ENCODE measurements around the gene VTCN1.

VTCN1 gene

DNA sequence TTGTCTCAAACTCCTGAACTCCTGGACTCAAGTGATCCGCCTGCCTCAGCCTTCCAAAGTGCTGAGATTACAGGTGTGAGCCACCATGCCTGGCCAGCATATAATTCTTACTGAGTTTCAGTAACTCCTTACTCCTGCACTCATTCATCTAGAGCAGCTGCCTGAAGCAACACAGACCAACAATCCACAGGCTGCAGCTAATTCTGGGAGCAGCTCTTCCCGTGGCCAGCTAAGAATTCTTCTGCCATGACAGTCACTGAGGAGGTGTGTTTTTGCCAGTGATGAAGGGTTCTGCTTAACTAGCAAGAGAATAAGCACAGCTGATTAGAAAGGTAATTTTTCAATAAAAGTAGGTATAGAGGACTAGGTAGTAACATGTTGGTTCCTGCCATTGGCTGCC is 5.4 kb downstream of the VTCN1 start:
- Histone ChIP-seq H3K4me1 (no peaks in the 10 kb centered on the region), H3K9ac (no peak overlapping the region), H3K9me3 (ENCODE audit: control insufficient read depth, low read length) (no peaks in the 10 kb centered on the region), H3K4me2 (ENCODE audit: low read length) (no peak overlapping the region), H3K36me3 (ENCODE audit: control insufficient read depth, insufficient read depth, low read length) (no peaks in the 10 kb centered on the region), H3K27ac (no peak overlapping the region), H3K79me2 (no peaks in the 10 kb centered on the region), H3K4me3 (ENCODE audit: low read depth, low read length) (no peak overlapping the region), H3K27me3 (ENCODE audit: control insufficient read depth, insufficient read depth, low read length) (no peaks in the 10 kb centered on the region), H2AFZ (no peak overlapping the region)
- TF ChIP-seq, protein P1, sequence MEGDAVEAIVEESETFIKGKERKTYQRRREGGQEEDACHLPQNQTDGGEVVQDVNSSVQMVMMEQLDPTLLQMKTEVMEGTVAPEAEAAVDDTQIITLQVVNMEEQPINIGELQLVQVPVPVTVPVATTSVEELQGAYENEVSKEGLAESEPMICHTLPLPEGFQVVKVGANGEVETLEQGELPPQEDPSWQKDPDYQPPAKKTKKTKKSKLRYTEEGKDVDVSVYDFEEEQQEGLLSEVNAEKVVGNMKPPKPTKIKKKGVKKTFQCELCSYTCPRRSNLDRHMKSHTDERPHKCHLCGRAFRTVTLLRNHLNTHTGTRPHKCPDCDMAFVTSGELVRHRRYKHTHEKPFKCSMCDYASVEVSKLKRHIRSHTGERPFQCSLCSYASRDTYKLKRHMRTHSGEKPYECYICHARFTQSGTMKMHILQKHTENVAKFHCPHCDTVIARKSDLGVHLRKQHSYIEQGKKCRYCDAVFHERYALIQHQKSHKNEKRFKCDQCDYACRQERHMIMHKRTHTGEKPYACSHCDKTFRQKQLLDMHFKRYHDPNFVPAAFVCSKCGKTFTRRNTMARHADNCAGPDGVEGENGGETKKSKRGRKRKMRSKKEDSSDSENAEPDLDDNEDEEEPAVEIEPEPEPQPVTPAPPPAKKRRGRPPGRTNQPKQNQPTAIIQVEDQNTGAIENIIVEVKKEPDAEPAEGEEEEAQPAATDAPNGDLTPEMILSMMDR (IDR thresholded peaks at IDR 0.05), result no peak

DNA sequence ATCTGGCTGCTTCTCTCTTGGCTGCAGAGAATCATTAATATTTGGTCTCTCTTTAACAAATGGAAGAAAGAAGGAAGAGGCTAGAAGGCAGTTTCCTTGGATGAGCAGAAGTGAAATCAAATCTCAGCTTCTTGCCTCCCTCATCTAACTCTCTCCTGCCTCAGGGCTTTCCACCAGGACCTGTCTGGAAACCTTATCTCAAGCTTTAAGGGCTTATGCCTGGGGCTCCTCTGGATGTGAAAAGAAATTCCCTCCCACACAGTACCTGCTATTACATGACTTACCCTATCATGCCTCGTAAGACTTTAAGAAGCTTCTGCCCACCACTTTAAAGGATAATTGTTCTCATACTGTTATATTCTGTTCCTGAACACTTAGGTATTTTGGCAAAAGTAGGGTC is 8.9 kb downstream of the VTCN1 start:
- H3K27ac ChIP-seq, result no peak overlapping the region
- H2AFZ ChIP-seq, result no peak overlapping the region
- no peak overlapping the region for H3K9ac ChIP-seq
- no peaks in the 10 kb centered on the region for H3K9me3 ChIP-seq (ENCODE audit: control insufficient read depth, low read length)
- no peaks in the 10 kb centered on the region for H3K4me1 ChIP-seq
- TF ChIP-seq, protein P1 (IDR thresholded peaks at IDR 0.05), result no peak
- no peak overlapping the region for H3K4me3 ChIP-seq (ENCODE audit: low read depth, low read length)
- no peaks in the 10 kb centered on the region for H3K27me3 ChIP-seq (ENCODE audit: control insufficient read depth, insufficient read depth, low read length)
- H3K4me2 ChIP-seq (ENCODE audit: low read length), result no peak overlapping the region
- H3K36me3 ChIP-seq (ENCODE audit: control insufficient read depth, insufficient read depth, low read length), result no peaks in the 10 kb centered on the region
- no peaks in the 10 kb centered on the region for H3K79me2 ChIP-seq

- no peak overlapping the region for H2AFZ ChIP-seq
- no peak overlapping the region for H3K4me2 ChIP-seq (ENCODE audit: low read length)
- no peaks in the 10 kb centered on the region for H3K4me1 ChIP-seq
- TF ChIP-seq, protein P1 (IDR thresholded peaks at IDR 0.05), result no peak
- no peaks in the 10 kb centered on the region for H3K79me2 ChIP-seq
- no peaks in the 10 kb centered on the region for H3K9me3 ChIP-seq (ENCODE audit: control insufficient read depth, low read length)
- no peak overlapping the region for H3K9ac ChIP-seq
- no peaks in the 10 kb centered on the region for H3K36me3 ChIP-seq (ENCODE audit: control insufficient read depth, insufficient read depth, low read length)
- H3K27ac ChIP-seq, result no peak overlapping the region
- no peak overlapping the region for H3K4me3 ChIP-seq (ENCODE audit: low read depth, low read length)
- H3K27me3 ChIP-seq (ENCODE audit: control insufficient read depth, insufficient read depth, low read length), result no peaks in the 10 kb centered on the region
Observed at GRCh38 chr1:117198097-117198496, 12.6 kb downstream of the VTCN1 start.

GRCh38 chr1:117189726-117190125 is 21.0 kb downstream of the VTCN1 start:
- Histone ChIP-seq H3K79me2 (no peaks in the 10 kb centered on the region), H3K4me1 (no peaks in the 10 kb centered on the region), H3K9ac (no peak overlapping the region), H3K27me3 (ENCODE audit: control insufficient read depth, insufficient read depth, low read length) (no peaks in the 10 kb centered on the region), H3K36me3 (ENCODE audit: control insufficient read depth, insufficient read depth, low read length) (no peaks in the 10 kb centered on the region), H2AFZ (no peak overlapping the region), H3K27ac (no peak overlapping the region), H3K4me2 (ENCODE audit: low read length) (no peak overlapping the region), H3K9me3 (ENCODE audit: control insufficient read depth, low read length) (no peaks in the 10 kb centered on the region), H3K4me3 (ENCODE audit: low read depth, low read length) (no peak overlapping the region)
- TF ChIP-seq, protein P1 (IDR thresholded peaks at IDR 0.05), result no peak

DNA sequence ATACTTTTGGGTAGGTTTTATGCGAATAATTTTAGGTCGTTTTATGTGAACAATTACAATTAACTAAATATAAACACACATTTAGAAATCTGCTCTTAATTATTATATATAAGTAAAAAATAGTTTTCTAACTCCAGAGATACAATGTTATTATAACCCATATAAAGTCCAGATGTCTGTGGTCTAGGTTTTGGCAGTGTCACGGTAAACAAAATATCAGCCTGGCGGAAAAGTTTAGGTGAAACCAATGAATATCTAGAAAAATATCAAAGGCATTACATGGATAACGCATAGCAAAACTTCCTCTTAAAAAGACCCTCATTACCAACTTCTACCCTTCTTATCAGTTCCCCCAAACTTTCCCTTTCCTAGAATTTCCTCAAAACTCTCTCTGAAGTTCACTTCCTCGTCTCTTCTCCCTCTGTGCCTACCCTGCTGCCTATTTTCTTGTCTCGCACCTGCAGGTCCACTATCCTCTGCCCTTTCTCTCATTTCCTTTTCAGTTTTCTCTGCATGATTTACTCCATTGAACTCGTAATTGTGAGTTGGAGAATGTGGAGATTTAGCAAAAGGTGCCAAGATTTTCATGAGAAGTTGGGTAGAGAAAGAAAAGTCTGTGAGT is 21.8 kb downstream of the VTCN1 start:
- H3K4me1 ChIP-seq, result no peaks in the 10 kb centered on the region
- H3K36me3 ChIP-seq (ENCODE audit: control insufficient read depth, insufficient read depth, low read length), result no peaks in the 10 kb centered on the region
- H3K79me2 ChIP-seq, result no peaks in the 10 kb centered on the region
- H3K4me2 ChIP-seq (ENCODE audit: low read length), result no peak overlapping the region
- H3K9ac ChIP-seq, result no peak overlapping the region
- no peaks in the 10 kb centered on the region for H3K27me3 ChIP-seq (ENCODE audit: control insufficient read depth, insufficient read depth, low read length)
- H3K9me3 ChIP-seq (ENCODE audit: control insufficient read depth, low read length), result no peaks in the 10 kb centered on the region
- no peak overlapping the region for H2AFZ ChIP-seq
- TF ChIP-seq, protein P1 (IDR thresholded peaks at IDR 0.05), result no peak
- no peak overlapping the region for H3K27ac ChIP-seq
- no peak overlapping the region for H3K4me3 ChIP-seq (ENCODE audit: low read depth, low read length)
